ENCODE measurements around the gene TBC1D1. TPM values are rescaled to one million over a fixed set of nuclear protein-coding genes. Genes with fewer than 3 reads are reported as not detected.

The TBC1D1 gene
- total RNA-seq, 1 donor from 2014 or later = 133 TPM

- Histone ChIP-seq H3K36me3 (ENCODE audit: control insufficient read depth, insufficient read depth, low read length) (no peaks in the 10 kb centered on the region), H3K27me3 (ENCODE audit: control insufficient read depth, insufficient read depth, low read length) (no peaks in the 10 kb centered on the region), H3K4me3 (ENCODE audit: low read depth, low read length) (no peak overlapping the region)
- no peak for DNase-seq (ENCODE audit: low read depth)
- no peak for TF ChIP-seq CTCF (IDR thresholded peaks at IDR 0.05; ENCODE audit: insufficient read depth, low read length, poor library complexity, severe bottlenecking)
Observed at GRCh38 chr4:37994569-37994968, 103.7 kb downstream of the TBC1D1 start.

- no peaks in the 10 kb centered on the region for H3K36me3 ChIP-seq (ENCODE audit: control insufficient read depth, insufficient read depth, low read length)
- no peaks in the 10 kb centered on the region for H3K27me3 ChIP-seq (ENCODE audit: control insufficient read depth, insufficient read depth, low read length)
- H3K4me3 ChIP-seq (ENCODE audit: low read depth, low read length) = no peak overlapping the region
- no peak for DNase-seq (ENCODE audit: low read depth)
- no peak for TF ChIP-seq CTCF (IDR thresholded peaks at IDR 0.05; ENCODE audit: insufficient read depth, low read length, poor library complexity, severe bottlenecking)
Observed at GRCh38 chr4:37995299-37995821, 104.5 kb downstream of the TBC1D1 start.

GRCh38 chr4:37995981-37996775 is 105.3 kb downstream of the TBC1D1 start:
- no peaks in the 10 kb centered on the region for H3K27me3 ChIP-seq (ENCODE audit: control insufficient read depth, insufficient read depth, low read length)
- no peak for TF ChIP-seq CTCF (IDR thresholded peaks at IDR 0.05; ENCODE audit: insufficient read depth, low read length, poor library complexity, severe bottlenecking)
- H3K36me3 ChIP-seq (ENCODE audit: control insufficient read depth, insufficient read depth, low read length) = no peaks in the 10 kb centered on the region
- DNase-seq (ENCODE audit: low read depth) = no peak
- H3K4me3 ChIP-seq (ENCODE audit: low read depth, low read length) = no peak overlapping the region

GRCh38 chr4:37998226-37998625 is 107.3 kb downstream of the TBC1D1 start:
- Histone ChIP-seq H3K36me3 (ENCODE audit: control insufficient read depth, insufficient read depth, low read length) (no peaks in the 10 kb centered on the region), H3K4me3 (ENCODE audit: low read depth, low read length) (no peak overlapping the region), H3K27me3 (ENCODE audit: control insufficient read depth, insufficient read depth, low read length) (no peaks in the 10 kb centered on the region)
- TF ChIP-seq CTCF (IDR thresholded peaks at IDR 0.05; ENCODE audit: insufficient read depth, low read length, poor library complexity, severe bottlenecking) = no peak
- DNase-seq (ENCODE audit: low read depth) = no peak

- TF ChIP-seq CTCF (IDR thresholded peaks at IDR 0.05; ENCODE audit: insufficient read depth, low read length, poor library complexity, severe bottlenecking) = no peak
- Histone ChIP-seq H3K36me3 (ENCODE audit: control insufficient read depth, insufficient read depth, low read length) (no peaks in the 10 kb centered on the region), H3K4me3 (ENCODE audit: low read depth, low read length) (no peak overlapping the region), H3K27me3 (ENCODE audit: control insufficient read depth, insufficient read depth, low read length) (no peaks in the 10 kb centered on the region)
- no peak for DNase-seq (ENCODE audit: low read depth)
Observed at GRCh38 chr4:37999000-37999716, 108.3 kb downstream of the TBC1D1 start.
